ENCODE results near the gene ZNF205. TPM values are rescaled to one million over a fixed set of nuclear protein-coding genes. Genes with fewer than 3 reads are reported as not detected.

The ZNF205 gene
- total and polyA plus RNA-seq, 2 of the 13 experiments (the other 11 are each of a cell fraction or from before 2014, with no cell fraction given), result 5.8 to 10.2 TPM

- TF ChIP-seq HNF1A (IDR thresholded peaks at IDR 0.05; ENCODE audit: low read depth), result no peak
- peak; percentile 67; the same call in 1 of the 2 replicates for TF ChIP-seq HNF1A (CRISPR knock-in tag; IDR thresholded peaks at IDR 0.05; ENCODE audit: borderline replicate concordance)
- TF ChIP-seq ZSCAN30 (CRISPR knock-in tag; IDR thresholded peaks at IDR 0.05), result peak; percentile 72; the same call in 1 of the 2 replicates
- 0 out of 2 replicates have a peak, but pooled peaks have one; percentile 10 for TF ChIP-seq STAG1 (CRISPR knock-in tag; IDR thresholded peaks at IDR 0.05)
- TF ChIP-seq NFYB (CRISPR knock-in tag; IDR thresholded peaks at IDR 0.05), result peak; percentile 30; the same call in 1 of the 2 replicates
- peak; percentile 52; the same call in 1 of the 2 replicates for TF ChIP-seq CENPBD1 (CRISPR knock-in tag; IDR thresholded peaks at IDR 0.05; ENCODE audit: borderline replicate concordance, low read depth)
- peak; percentile 69 for TF ChIP-seq DRAP1 (CRISPR knock-in tag; IDR thresholded peaks at IDR 0.05)
- TF ChIP-seq CBX1 (IDR thresholded peaks at IDR 0.05; ENCODE audit: low read depth), result peak; percentile 89
- peak; percentile 28 for TF ChIP-seq BORCS8-MEF2B (CRISPR knock-in tag; IDR thresholded peaks at IDR 0.05)
- 0 out of 2 replicates have a peak, but pooled peaks have one; percentile 13 for TF ChIP-seq NCOR1 (IDR thresholded peaks at IDR 0.05; ENCODE audit: borderline replicate concordance, low read length)
- peak; percentile 84 for TF ChIP-seq TBL1XR1 (IDR thresholded peaks at IDR 0.05; ENCODE audit: borderline replicate concordance, low read length, partially characterized antibody)
- TF ChIP-seq SRSF9 (IDR thresholded peaks at IDR 0.05; ENCODE audit: borderline replicate concordance, insufficient read depth, low read depth, low read length, poor library complexity, severe bottlenecking), result no peak
- peak; percentile 75 for TF ChIP-seq KAT8 (CRISPR knock-in tag; IDR thresholded peaks at IDR 0.05)
- TF ChIP-seq TBP (CRISPR knock-in tag; IDR thresholded peaks at IDR 0.05), result peak; percentile 90; the same call in 1 of the 2 replicates
- TF ChIP-seq ZFY (CRISPR knock-in tag; IDR thresholded peaks at IDR 0.05), result peak; percentile 60; the same call in 1 of the 2 replicates
- TF ChIP-seq FOXJ3 (CRISPR knock-in tag; IDR thresholded peaks at IDR 0.05; ENCODE audit: borderline replicate concordance), result peak; percentile 77
- TF ChIP-seq FOXP4 (CRISPR knock-in tag; IDR thresholded peaks at IDR 0.05), result peak; percentile 71
- 0 out of 2 replicates have a peak, but pooled peaks have one; percentile 63 for TF ChIP-seq ZNF639 (CRISPR knock-in tag; conservative IDR thresholded peaks at IDR 0.05)
- TF ChIP-seq ZSCAN22 (CRISPR knock-in tag; IDR thresholded peaks at IDR 0.05), result no peak
- 0 out of 2 replicates have a peak, but pooled peaks have one; percentile 64 for TF ChIP-seq ZNF329 (CRISPR knock-in tag; IDR thresholded peaks at IDR 0.05; ENCODE audit: low read depth)
Measured at GRCh38 chr16:3150346-3151218, 38.2 kb downstream of the ZNF205 start (continued).

All from HepG2 (cell line).